GM19099 (cell line): ENCODE data around the gene BRINP1.

Experiments
- POLR2A ChIP-seq: IDR thresholded peaks from 3 replicates; pipeline ENCODE4 v1.6.1; 2011; ENCODE audit warnings: low read depth; ENCODE audit not compliant: insufficient read length; ENCODE audit errors: extremely low read depth

BRINP1 gene

GRCh38 chr9:119156354-119156753, 212.9 kb downstream of the BRINP1 start:
- TF ChIP-seq POLR2A, result no peak

GRCh38 chr9:119154527-119154926, 214.7 kb downstream of the BRINP1 start:
- no peak for TF ChIP-seq POLR2A

- TF ChIP-seq POLR2A, result no peak
Measured at GRCh38 chr9:119153402-119153801, 215.8 kb downstream of the BRINP1 start.

- TF ChIP-seq POLR2A, result no peak
Measured at GRCh38 chr9:119148855-119149254, 220.4 kb downstream of the BRINP1 start.

- TF ChIP-seq POLR2A, result no peak
Measured at GRCh38 chr9:119137479-119137878, 231.8 kb downstream of the BRINP1 start.

GRCh38 chr9:119126040-119126439, 243.2 kb downstream of the BRINP1 start:
- no peak for TF ChIP-seq POLR2A

- no peak for TF ChIP-seq POLR2A
Measured at GRCh38 chr9:119121899-119122298, 247.3 kb downstream of the BRINP1 start.

- no peak for TF ChIP-seq POLR2A
Measured at GRCh38 chr9:119117409-119117808, 251.8 kb downstream of the BRINP1 start.
